NCI-H526 treated with DMSO at 0.1 percent for 48 hours (cell line): Measurements from ENCODE around the gene PDE9A.

Experiments used
- DNase-seq: peaks from one replicate; lab custom pipeline; 2025; lab: John Stamatoyannopoulos, UW

The PDE9A gene

DNA sequence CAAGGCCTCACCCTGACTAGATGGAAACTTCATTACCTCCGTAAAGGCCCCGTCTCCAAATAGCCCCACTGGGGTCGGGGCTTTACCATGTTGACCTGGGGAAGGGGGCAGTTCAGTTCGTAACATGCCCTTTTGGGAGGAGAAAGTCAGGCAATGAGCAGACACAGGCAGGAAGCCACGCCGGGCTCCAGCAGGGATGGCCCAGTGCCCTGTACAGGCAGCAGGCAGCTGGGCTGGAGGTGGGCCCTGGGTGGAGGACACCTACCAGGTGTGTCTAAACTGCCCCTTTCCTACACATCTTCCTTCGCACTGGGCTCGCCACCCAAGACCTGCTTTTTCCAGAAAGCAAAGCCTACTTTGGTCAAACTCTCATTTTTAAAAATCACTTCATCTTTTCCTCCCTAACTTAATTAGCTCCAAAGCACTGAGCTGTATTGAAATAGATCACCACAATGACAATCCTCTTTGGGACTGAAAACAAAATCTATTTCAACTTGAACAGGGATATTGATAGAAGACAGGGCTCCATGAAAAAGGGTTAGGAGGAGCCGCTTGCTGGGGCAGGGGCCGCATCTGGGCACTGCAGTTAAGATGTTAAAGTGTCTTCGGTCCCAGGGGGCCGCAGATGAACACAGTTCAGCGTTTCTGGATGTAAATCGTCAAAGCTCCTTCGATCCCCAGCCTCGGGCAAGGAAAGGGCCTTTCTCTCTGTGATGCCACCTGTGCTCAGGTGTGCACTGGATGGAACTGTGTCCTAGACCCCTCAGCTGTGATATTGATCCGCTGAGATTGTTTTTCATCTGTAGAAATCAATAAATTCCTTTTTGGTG, 104.6 kb downstream of the PDE9A start:
- no peak for DNase-seq

DNA sequence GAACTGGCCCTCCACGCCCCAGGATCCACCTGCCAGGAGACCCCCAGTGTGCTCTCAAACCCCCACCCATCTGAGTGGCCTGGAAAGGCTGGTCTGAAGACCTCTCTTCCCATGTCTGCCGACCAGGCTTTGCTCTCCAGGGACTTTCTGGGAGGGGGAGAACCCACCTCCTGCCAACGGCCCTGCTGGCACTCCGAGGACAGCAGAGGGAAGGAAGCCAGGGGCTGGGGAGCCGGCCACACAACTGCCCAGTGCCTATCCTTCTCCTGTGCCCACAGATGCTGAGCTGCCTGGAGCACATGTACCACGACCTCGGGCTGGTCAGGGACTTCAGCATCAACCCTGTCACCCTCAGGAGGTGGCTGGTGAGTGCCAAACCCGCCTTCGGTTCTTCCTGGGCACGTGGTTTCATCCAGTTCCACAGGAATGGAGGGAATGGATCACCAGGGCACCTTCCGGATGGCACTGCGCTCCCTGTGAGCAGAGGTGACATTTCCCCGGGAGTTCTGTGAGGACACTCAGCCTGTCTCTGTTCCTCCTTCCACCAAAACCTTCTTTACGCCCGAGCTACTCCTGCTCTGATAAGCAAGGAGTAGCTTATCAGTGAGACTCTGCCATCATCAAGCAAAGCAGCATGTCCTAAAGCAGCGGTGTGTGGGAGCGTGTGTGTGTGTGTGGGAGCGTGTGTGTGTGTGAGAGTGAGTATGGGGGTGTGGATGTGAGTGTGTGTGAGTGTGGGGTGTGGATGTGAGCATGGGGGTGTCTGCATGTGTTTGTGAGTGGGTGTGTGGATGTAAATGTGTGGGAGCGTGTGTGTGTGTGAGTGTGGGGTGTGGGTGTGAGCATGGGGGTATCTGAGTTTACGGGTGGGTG, 105.5 kb downstream of the PDE9A start:
- DNase-seq, result no peak

DNA sequence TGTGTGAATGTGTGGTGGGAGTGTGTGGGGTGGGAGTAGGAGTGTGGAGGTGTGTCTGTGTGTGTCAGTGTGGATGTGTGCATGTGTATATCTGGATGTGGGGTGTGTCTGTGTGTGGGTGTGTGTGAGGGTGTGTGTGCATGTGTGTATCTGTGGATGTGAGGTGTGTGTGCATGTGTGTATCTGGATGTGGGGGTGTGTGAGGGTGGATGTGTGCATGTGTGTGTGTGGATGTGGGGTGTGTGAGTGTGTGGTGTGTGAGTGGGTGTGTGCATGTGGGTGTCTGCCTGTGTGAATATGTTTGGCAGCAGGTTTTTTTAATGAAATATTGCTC, 106.1 kb downstream of the PDE9A start:
- no peak for DNase-seq

DNA sequence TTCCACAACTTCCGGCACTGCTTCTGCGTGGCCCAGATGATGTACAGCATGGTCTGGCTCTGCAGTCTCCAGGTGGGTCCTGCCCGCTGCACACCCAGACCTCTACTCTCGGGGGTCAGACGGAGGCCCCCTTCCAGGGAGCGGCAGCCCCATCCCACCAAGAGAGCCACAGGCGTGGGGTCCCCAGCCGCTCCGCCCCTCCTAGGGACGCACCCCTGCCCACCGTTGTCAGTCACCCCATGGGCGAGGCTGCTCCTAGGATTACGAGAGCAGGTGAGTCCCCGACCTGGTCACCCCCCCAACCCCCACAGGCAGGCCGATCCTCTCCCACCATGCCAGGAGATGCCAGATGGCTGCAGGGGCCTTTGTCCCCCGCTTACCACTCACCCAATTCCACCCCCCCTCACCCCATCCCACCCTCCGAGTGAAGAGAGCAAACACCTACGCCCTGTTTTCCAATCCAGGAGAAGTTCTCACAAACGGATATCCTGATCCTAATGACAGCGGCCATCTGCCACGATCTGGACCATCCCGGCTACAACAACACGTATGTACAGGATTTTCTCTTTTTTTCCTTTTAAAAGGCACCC, 107.0 kb downstream of the PDE9A start:
- no peak for DNase-seq

DNA sequence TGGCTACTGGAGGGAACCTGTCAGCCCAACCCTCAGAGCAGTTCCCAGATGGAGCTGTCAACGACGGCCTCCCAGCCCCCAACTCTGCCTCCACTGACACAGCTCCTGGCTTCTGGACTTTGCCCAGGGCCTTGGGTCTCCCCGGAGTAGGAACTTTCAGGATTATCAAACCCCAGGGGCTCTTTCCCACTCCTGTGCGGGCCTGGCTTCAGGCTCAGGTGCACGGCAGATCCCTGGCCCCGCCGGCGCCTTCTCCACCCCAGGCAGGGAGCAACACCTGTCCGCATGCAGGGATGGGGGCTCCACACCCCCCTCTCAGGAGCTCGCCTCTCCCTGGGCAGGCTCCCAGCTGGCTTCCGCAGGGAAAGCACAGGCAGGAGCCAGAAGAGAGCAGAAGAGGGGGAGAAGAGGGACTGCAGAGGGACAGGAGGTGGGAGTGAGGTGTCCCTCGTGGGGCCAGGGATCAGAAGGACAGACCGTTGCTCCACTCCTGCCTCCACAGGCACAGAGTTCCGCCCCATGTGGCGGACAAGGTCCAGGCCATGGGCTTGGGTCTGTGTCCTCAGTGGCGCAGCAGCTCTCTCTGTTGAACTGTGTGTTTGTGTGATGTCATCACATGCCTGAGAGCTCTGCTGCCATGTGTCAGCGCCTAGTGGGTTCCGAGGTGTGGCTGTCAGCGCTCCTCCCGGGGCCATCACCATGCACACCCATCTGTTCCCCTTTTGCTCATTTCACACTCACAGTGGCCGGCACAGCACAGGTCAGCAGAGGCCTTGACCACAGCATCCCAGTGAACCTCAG, 107.7 kb downstream of the PDE9A start:
- peak; percentile 3 for DNase-seq

DNA sequence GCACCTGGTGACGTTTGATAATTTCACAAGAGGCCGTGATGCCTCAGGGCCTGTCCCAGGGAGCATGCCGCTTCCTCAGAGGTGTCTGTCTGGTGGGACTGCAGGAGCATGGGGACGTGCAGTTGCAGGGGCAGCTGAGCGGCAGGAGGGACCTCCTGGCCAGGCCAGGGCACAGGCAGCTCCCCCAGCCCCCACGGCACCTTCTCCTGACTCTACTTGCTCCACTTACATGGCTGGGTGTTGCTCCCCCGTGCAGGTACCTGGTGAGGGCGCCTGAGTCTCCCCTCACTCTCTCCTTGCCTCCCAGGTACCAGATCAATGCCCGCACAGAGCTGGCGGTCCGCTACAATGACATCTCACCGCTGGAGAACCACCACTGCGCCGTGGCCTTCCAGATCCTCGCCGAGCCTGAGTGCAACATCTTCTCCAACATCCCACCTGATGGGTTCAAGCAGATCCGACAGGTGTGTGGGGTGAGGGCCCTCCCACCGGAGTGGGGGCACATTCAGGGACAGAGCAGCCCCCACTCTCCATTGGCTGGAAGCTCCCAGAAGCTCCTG, 108.4 kb downstream of the PDE9A start:
- no peak for DNase-seq

DNA sequence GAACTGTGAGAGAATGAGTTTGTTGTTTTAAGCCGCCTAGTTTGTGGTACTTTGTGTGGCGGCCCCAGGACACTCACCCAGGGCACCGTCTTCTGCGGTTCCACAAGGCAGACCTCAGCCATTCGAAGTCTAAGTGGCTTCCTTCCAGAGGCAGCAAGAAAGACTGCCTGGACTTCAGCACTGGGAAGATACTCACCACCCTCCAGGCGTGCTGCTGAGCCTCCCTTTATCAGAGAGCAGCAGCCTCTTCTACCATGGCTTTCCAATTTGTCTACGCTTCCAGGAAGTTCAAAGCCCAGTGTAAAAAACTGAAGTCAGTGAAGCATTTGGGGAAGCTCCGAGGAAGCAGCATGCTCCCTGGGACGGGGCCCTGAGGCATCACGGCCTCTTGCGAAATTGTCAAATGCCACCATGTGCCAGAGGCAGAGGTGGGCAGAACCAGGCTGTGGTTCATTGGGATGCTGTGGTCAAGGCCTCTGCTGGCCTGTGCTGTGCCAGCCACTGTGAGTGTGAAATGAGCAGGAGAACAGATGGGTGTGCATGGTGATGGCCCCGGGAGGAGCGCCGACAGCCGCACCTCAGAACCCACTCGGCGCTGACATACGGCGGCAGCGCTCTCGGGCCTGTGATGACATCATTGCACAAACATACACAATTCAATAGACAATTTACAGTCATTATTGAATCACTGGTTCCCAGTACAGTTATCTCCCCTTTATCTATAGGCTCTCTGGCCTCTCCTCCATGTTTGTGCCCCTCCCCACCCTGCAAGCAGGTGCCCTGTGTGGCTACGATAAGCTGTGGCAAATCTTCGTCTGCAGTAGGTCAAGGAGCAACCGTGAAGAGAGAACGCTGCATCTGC, 110.4 kb downstream of the PDE9A start:
- DNase-seq, result no peak

DNA sequence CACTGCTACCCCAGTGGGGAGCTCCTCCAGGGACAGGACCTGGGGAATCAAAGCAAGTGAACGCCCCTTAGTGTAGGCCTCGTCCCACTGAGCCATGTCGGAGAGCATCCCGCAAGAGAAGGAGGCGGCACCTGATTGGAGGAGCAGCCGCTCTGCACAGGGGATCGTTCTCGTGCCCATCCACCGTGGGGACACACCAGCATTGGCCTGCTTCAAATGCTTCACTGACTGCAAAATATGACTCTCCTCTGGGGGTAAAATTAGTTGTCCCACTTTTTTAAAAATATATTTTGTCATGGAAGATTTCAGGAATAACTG, 111.0 kb downstream of the PDE9A start:
- DNase-seq, result no peak

DNA sequence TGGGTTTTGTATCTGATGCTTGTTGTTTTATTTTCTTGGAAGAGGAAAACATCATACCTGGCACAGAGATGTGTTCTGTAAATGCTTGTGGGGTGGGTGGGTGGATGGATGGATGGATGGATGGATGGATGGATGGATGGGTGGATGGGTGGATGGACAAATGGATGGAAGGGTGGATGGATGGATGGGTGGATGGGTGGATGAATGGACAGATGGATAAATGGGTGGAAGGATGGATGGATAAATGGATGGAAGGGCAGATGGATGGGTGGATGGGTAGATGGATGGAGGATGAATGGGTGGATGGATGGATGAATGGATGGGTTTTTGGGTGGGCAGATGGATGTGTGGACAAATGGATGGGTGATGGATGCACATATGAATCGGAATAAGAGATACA, 111.5 kb downstream of the PDE9A start:
- DNase-seq, result no peak

DNA sequence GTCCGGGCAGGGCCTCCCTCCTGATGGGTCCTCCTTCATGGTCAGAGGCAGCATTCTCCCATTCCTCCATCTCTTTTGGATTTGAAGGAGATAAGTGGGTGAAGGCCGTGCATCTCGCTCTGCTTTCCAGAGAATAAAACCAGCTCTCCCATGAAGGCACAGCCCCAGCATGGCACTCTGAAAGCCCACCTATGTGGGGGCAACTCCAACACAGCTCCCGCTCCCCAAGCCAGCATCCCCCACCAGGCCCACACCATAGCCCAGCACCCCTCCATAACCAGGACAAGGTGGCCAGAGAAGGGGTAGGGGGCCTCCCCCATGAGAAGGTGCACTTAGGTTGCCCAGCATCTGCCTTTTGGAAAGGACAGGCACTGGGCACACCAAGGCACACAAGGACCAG, 112.2 kb downstream of the PDE9A start:
- DNase-seq, result no peak

DNA sequence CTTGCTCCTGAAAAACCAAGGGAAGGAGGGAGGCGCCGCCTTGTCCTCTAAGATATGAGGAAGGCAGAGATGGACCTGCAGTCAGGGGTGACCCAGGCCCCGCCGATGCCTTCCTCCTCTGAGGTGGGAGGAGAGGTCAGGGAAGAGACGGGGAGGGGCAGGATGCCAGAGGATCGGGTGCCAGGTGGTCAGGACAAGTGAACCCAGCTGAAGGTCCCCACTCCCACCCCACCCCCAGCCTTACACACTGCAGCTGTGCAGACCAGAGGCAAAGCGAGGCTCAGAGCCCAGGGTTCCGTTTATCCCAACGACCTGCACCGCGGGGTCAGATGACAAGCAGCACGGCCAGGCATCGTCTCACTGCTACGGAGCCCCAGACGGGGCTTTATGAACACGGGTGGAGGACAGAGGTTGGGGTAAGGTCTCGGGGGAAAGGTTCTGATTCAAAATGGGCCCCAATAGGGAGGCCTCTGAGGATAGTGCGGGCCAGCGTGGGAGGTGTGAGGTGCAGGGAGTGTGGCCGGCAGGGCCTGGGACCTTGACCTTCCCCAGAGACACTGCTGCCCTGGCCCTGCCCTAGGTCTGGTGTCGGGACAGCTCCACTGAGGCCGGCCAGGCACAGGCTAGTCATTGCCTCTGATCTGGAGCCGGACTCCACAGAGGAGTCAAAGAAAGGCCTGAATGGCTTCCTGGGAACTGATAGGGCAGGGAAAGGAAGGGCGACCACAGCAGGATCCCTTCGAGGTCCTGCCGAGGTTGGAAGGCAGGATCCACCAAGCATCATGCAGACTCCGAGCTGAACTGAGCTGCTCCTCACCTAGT, 113.5 kb downstream of the PDE9A start:
- no peak for DNase-seq

DNA sequence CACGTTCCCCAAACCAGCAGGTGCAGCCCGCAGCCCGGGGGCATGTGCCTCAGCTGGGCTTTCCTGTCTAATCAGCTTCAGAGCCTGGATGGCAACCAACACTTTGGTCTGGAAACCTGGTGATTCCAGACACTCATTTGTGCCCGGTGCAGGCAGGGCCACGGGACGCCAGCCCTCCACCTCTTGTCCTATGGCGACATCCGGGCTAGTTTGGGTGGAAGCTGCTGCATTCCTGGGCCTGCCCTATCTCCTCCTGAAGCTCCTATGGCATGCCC, 114.1 kb downstream of the PDE9A start:
- DNase-seq, result no peak

DNA sequence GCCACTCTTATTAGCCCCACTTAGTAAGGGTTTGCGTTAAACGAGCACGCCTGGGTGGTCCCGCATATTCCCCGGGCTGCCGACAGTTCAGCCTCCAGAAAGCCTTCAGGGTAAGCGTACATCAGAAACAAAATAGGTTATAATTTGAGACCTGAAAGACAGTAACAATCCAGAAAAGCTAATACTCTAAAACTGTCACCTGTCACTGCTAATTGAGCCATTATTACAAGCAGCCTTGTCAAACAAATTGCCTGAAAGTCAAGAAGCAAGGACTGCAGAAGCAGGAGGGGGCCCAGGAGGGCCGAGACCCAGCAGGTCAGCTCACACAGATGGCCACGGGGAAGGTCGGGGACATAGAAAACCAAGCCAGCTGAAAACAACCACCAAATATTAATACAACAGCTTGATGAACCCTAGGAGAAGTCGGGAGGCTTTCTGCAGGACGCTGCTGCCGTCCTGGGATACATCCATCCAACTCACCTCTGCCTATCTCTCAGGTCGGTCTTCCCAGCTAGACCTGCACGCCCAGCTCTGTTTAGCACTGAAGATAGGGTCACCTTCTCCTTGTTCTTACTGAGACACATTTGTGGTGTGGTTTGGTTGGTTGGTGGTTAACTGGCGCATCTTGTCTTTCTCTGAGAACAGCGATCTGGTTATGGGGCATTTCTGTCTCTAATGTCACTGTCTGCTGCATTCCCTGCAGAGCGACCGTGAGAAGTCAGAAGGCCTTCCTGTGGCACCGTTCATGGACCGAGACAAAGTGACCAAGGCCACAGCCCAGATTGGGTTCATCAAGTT, 115.1 kb downstream of the PDE9A start:
- no peak for DNase-seq

DNA sequence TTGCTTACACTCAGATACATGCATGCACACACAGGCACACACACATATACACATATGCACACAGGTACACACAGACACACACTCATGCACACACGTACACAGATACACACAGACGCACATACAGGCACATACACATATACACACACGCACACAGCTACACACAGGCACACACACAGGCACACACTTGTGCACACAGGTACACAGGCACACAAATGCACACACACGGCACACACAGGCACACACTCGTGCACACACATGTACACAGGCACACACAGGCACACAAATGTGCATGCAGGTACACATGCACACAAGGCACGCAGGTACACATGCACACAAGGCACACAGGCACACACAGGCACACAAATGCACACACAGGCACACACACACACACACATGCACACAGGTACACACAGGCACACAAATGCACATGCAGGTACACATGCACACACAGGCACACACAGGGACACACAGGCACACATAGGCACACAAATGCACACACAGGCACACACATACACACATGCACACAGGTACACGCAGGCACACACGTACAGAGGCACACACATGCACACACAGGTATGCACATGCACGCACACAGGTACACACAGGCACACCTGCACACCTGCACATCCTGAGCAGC, 115.9 kb downstream of the PDE9A start:
- no peak for DNase-seq

DNA sequence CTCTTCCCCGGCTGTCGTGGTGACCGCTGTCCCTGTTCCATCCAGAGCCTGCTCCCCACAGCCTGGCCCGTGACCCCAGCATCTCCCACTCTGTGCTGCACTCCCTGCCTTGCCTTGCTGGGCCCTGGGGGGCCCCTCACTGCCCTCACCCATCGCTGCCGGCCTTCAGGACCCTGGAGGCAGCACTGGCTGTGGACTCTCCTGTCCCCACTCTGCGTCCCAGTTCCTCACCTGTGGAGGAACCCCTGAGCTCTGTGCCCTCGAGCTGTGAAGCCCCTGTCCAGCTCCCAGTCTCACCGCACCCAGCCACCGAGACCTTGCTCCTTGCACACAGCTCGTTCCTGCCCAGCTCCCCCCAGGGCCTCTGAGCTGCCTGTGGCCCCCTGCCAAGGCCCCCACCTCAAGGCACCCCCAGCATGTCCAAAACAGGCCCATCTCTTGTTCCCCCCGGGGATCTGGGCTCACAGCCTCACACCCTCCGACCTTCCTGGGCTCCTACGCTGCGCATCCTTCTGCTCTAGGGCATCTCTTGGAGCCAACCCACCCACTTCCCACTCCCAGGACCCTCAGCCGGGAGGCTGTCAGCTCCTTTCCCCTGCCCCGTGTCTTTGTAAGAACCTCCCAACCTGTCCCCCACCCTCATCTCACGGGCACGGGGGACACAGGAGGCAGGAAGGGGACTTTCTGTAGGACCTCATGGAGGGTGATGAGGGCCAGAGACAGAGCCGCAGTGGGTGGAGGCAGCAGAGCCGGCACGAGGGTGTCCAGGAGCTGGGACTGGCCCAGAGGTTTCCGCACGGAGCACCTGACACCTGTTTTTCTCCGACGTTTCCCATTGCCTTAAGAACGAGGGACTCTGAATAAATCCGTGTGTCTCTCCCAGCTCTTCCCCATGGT, 116.6 kb downstream of the PDE9A start:
- DNase-seq, result no peak

DNA sequence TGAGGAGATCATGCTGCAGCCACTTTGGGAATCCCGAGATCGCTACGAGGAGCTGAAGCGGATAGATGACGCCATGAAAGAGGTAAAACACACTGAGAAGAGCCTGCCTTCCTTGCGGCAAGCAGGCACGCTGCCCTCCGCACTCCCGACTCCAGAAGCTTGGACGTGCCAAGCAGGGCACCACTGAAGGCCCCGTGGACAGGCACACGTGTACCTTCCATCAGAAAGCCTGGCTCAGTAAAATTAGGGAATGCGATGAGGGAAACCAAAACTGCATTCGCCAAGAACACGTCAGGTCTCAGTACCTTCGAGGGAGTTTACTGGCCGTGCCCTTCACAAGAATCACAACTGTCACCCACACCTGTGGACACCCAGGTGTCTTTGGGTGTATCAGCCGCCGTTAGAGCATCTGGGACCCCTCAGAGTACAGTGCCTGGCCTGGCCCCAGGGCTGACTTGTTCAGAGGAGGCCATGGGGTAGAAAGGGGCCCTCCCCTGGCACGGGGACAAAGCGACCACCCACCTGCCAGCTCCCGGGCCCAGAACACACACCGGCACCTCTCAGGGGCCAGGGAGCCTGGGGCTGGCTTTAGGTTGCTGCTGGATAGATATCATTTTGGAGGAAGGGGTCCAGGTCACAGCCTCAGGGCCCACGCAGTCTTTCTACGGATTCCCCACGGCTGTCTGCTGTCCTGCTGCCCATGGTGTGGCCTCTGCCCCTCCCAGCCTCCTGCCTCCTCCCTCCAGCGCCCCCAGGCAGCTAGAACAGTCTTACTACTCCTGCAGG, 117.5 kb downstream of the PDE9A start:
- DNase-seq, result no peak

DNA sequence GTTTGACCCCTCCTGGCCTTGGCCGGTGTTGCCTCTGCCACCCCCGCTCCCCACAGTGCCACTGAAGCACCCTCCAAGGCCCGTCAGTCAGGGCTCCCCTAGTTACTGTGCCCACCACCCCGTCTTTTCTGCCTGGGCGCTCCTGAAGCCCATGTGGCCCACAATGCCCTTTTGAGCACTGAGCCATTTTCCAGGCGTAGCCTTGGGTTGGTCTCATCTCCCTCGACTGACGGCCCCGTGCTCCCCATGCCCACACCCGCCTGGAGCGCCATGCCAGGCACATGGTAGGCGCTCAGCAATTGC, 118.0 kb downstream of the PDE9A start:
- DNase-seq, result no peak
